ENCODE measurements around the gene FARS2.

- TF ChIP-seq, protein P1, sequence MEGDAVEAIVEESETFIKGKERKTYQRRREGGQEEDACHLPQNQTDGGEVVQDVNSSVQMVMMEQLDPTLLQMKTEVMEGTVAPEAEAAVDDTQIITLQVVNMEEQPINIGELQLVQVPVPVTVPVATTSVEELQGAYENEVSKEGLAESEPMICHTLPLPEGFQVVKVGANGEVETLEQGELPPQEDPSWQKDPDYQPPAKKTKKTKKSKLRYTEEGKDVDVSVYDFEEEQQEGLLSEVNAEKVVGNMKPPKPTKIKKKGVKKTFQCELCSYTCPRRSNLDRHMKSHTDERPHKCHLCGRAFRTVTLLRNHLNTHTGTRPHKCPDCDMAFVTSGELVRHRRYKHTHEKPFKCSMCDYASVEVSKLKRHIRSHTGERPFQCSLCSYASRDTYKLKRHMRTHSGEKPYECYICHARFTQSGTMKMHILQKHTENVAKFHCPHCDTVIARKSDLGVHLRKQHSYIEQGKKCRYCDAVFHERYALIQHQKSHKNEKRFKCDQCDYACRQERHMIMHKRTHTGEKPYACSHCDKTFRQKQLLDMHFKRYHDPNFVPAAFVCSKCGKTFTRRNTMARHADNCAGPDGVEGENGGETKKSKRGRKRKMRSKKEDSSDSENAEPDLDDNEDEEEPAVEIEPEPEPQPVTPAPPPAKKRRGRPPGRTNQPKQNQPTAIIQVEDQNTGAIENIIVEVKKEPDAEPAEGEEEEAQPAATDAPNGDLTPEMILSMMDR (IDR thresholded peaks at IDR 0.05; ENCODE audit: low read depth, low read length), result no peak
- TF ChIP-seq EZH2phosphoT487 (IDR thresholded peaks at IDR 0.05; ENCODE audit: low read depth), result no peak
These were observed 163.4 kb downstream of the FARS2 start for GRCh38 chr6:5424726-5425125.

Measured in OCI-LY3 (cell line).